NCI-H524 treated with DMSO at 0.1 percent for 48 hours (cell line): ENCODE results near the gene C3orf20.

Experiments used
- DNase-seq: peaks from one replicate; lab custom pipeline; 2025; lab: John Stamatoyannopoulos, UW

Gene C3orf20

GRCh38 chr3:14674841-14675240 is at the start of gene C3orf20:
Gene C3orf20 (plus strand): TSS chr3:14675141. CDS start chr3:14682714, 7,573 bp downstream.
- no peak for DNase-seq

DNA sequence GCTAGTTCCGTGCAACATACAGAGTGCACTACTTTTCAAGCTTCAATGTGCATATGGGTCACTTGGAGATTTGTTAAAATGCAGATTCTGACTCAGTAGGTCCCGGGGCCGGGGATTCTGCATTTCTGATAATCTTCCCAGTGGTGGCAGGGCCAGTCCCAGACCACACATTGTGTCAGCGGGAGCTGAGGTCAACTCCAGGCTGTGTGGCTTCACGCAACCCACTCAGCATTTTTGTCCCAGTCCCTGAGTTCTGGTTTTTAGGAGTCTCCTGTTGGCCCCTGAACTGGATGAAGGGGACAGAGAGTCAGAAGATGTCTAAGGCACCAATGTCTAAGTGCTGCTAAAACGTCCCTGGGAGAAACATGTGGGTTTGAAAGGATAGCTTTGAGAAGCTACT is 49.5 kb upstream of the C3orf20 start:
- no peak for DNase-seq

- no peak for DNase-seq
These were observed 47.1 kb upstream of the C3orf20 start for GRCh38 chr3:14627815-14628214.

DNA sequence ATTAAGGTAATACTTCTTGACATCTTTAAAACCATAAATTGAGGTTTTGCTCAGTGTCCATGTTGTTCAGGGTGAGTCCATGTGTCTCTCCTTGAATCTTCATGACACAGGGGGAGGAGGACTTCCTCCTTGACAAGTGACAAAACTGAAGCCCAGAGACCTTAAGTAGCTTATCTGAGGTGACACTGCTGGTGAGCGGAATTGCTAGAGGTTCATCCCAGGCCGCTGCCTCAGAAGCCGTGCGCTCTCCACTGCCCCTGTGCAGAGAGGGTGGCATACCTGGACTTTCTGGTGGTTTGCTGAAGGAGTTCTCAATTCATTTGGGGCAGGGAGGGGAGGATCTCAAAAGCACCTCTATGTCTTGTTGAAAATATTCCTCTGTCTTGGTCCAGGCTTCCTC is 46.5 kb upstream of the C3orf20 start:
- no peak for DNase-seq

DNA sequence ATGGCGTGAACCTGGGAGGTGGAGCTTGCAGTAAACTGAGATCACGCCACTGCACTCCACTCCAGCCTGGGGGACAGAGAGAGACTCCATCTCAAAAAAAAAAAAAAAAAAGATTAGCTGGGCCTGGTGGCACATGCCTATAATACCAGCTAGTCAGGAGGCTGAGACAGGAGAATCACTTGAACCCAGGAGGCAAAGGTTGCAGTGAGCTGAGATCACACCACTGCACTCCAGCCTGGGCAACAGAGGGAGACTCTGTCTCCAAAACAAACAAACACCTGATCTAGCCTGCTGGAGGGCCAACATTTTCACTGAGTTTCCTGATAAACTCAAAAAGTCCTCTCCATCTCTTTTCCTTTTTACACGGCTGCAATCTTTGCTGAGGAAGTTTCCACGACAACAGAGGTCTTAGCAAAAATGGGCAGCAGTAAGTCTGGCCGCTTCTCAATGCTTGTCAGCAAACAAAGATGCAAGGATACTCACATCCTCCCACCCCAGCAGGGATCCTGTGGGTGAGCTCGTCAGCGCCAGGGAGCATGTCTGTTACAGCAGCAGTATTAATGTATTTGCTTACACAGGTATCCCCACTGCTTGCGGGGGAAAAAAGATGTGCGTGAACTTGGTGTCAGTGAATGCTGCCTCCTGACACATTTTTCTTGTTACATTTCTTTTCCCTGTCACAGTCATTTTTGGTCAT is 44.4 kb upstream of the C3orf20 start:
- DNase-seq = no peak

DNA sequence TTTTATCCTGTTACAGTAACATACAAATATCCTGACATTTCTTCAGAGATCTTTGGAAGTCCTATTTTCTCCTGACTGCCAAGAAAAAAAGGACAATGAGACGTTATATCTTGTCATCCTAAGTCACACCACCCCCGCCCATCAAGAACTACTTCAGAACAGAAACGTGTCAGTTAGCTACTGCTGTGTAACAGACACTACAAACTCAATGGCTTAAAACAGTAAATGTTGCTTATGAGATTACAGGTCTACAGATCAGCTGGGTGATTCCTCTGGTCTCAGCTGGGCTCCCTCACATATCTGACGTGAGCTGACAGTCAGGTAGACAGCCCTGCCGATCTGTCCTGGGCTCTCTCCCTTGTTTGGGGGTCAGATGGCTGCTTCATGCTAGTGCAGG is 43.8 kb upstream of the C3orf20 start:
- no peak for DNase-seq

GRCh38 chr3:14631687-14632441 is 43.1 kb upstream of the C3orf20 start:
- DNase-seq = no peak

- no peak for DNase-seq
These were observed 42.5 kb upstream of the C3orf20 start for GRCh38 chr3:14632442-14632930.

- no peak for DNase-seq
These were observed 41.5 kb upstream of the C3orf20 start for GRCh38 chr3:14633417-14633816.

DNA sequence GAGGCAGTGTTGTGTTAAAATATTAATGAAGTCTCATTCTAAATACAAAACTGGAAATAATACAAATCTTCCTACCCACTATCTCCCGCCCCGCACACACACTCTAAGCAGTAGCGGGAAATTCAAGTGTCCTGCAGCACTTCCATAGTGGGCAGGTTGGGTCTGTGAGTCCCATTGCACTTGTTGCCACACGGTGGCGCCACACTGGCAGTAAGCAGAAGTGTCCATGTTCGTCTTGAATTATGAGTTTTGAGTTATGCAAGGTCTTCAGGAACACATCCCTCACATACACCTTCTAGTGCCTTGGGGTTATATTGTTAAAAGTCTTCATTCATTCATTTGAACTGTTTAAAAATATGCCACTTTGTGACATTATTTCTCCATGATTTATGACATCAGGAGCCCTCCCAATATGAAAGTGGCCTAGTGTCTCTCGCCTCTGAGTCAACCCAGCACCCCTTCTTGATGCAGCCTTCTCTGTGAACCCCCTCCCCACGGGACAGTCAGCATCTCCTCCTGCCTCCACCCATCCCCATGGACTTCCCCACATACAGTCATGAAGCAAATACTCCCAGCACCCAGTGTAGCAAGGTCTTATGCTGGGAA is 41.0 kb upstream of the C3orf20 start:
- DNase-seq = no peak

DNA sequence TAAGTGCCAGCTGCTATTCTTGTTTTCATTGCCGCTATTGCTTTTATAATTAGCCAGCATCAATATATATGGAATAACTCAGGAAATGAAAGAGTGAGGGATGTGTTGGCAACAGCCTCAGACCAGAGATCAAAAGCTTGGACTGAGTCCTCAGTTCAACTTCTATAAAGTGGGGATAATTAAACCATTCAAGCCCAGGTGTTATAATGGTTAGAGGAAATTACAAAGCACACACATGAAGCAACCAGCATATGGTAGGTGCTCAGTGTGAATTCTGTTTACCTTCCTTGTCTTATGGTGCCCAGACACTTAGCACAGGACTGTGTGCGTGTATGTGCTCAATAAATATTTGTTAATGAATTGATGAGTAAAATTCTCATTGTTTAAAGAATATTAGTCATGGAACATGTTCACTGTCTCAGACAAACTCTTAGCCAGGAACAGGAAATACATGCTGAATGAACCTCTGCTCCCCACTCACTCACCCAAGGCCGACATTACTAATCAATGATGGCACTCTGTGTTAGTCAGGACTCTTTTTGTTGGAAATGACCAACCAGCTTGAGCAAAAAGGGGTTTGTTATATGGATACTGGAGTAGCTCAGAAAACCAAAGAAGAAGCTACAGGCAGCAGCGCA is 40.1 kb upstream of the C3orf20 start:
- no peak for DNase-seq

- DNase-seq = no peak
These were observed 38.3 kb upstream of the C3orf20 start for GRCh38 chr3:14636496-14637087.

- DNase-seq = no peak
These were observed 34.8 kb upstream of the C3orf20 start for GRCh38 chr3:14640157-14640562.

DNA sequence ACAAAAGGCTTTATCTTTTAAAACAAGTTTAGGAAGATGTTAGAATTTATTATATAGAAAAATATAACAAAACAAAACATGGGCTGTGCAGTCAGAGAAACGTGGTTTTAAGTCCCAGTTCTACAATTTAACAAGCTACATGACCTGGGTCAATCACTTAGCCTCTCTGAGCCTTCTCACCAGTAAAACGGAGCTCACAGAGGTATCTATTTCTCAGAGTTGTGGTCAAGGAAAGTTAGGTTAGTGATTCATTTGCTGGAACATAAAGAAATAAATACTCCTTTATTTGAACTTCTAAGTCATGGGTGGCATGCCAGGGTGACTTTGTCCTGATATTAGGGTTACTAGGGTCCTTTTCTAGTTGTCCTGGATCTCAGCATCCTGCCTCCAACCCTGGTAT is 34.2 kb upstream of the C3orf20 start:
- DNase-seq = no peak

DNA sequence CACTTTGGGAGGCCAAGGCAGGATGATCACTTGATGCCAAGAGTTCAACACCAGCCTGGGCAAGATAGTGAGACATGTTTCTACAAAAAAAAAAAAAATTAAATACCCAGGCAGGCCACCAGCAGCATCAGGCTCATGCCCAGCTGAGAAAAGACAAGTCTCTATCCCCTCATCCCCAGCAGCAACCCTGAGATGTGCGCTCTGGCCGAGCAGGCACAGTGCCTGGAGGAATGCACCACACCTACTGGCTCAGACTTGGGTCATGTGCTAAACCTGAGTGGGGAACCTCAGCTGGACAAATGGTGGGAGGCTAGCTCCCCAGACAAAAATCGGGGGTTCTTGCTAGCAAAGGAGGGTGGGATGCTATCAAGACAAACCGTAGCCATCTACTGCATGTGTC is 33.6 kb upstream of the C3orf20 start:
- DNase-seq = no peak

- no peak for DNase-seq
These were observed 29.5 kb upstream of the C3orf20 start for GRCh38 chr3:14645453-14645852.

DNA sequence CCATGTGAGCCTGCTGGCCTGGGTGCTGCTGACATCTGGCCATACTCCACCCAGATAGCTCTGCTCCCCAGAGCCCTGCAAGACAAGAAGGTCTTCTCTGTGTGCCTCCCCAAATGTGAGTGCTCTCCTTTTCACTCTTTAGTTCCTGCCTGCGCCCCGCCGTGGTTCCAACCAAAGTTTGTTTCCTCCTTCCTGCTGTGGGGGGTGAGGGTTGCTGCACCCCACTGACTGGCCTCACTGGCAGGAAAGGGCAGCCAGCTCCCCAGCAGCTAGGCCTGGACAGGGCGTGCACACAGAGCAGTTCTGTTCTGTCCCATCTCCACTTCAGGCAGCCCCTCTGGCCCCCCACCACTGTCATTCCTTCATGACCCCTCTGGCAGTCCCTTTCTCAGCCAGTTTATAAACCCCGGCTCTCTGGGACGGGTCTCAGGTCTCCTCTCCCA is 28.8 kb upstream of the C3orf20 start:
- no peak for DNase-seq

DNA sequence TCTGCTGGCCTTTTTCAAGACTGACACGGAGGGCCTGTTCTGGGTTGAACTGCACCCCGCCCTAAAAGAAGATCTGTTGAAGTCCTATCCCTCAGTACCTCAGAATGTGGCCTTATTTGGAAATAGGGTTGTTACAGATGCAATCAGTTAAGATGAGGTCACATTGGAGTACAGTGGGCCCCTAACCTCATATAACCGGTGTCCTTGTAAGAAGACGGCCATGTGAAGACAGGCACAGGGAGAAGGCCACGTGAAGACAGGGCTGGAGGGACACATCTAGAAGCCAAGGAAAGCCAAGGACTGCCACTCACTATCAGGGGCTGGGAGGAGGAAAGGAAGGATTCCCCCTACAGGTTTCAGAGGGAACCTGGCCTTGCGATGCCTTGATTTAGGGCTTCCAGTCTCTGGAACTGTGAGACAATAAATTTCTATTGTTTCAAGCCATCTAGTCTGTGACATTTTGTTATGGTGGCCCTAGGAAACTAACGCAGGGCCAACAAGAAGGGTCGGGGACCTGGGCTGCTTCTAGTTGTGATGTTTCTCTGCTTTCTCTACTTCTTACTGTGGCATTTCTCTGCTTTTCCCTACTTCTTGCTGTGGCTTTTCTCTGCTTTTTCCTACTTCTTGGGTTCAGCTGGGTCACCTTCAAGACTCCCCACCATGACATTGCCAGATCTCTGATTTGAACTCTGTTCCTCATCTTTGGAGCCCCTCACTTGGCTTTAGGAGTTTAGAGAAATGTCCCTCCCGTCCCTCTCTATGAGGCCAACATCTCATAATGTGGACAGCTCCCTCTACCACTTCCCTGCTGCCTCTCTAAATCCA is 28.1 kb upstream of the C3orf20 start:
- no peak for DNase-seq

DNA sequence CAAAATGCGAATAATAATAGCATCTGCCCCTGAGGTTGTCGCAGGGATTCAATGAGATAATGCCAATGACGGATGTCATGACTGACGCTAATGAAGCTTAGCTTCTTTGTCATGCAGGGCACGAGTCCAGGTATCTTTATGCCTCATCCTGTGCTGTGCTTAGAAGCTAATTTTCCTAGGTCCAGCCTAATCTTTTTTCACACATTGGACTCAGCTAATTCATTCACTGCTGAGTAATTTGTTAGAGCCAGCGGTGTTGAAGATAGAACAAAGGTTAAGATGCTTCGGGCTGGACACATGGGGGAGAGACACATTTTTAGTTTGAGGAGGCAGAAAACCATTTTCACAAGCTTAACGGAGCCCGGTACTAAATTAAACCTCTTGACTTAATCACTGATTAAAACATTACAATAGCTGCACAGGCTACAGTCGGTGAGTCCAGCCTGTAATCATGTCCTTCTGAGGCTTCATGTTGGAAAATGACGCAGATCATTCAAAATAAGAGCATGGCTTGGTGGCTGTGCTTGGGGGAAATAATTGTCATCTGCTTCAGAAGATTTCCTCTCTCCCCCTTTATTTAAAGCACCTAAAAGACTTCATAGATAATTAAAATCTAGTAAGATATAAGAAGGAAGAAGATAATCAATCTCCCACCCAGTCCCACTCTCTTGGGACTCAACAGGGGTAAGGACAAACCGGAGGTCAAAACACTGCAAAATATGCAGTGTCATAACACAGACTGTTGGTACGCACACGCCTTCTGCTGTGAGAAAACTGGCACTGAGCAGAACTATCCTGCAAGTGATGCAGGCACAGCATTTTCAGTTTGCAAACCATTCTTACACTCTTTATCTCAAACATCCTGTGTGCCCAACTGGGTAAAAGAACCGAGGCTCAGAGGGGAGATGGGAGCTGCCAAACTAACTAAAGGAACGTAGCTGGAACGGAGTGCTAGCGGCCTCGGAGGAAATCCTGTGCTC is 26.7 kb upstream of the C3orf20 start:
- no peak for DNase-seq

DNA sequence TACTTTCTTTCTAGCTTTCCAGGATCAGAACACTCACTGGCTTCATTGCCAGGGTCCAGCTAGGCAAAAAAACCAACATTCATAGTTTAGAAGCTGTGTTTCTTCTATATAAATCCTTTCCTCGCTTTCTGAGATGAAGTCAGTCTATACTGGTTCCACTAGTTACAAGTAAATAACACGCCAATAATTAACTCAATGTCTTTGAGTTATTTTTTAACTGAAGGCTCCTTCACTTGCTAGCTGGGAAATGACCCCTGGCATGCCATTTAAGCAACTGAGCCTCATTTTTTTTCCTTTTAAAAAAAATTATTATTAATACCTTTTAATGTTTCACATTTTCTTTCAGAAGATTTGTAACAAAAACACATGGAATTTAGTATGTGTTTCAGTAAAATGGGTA is 25.5 kb upstream of the C3orf20 start:
- no peak for DNase-seq
